Stimulated activated naive CD4-positive, alpha-beta T cell (primary cell): ENCODE results near the gene FGD2.
A peak's percentile ranks its signal among the peaks of the same experiment; 100 is the strongest.
"Not testable (repeated sequence)": the region's sequence is repeated elsewhere in the genome, so short reads cannot be mapped to it uniquely, and the experiment has no call there.

Experiments
- DNase-seq, 6 experiments: peaks; one replicate each; lab custom pipeline; 2025; lab: John Stamatoyannopoulos, UW

FGD2 gene

GRCh38 chr6:37058984-37059343 lies 53.5 kb downstream of the FGD2 start:
- DNase-seq = not testable (repeated sequence)

GRCh38 chr6:37059344-37060194 lies 54.1 kb downstream of the FGD2 start:
- DNase-seq = no peak

GRCh38 chr6:37060195-37060559 lies 54.7 kb downstream of the FGD2 start:
- no peak for DNase-seq

- DNase-seq = no peak
Observed at GRCh38 chr6:37061157-37061804, 55.8 kb downstream of the FGD2 start.

GRCh38 chr6:37062424-37062823 lies 57.0 kb downstream of the FGD2 start:
- no peak for DNase-seq

- no peak for DNase-seq
Observed at GRCh38 chr6:37068356-37069270, 63.2 kb downstream of the FGD2 start.

- no peak for DNase-seq
Observed at GRCh38 chr6:37069639-37070038, 64.2 kb downstream of the FGD2 start.

- peak in 2 of 6 experiments; percentile 4 to 5 for DNase-seq
Observed at GRCh38 chr6:37072526-37072925, 67.1 kb downstream of the FGD2 start.

GRCh38 chr6:37074053-37074827 lies 68.8 kb downstream of the FGD2 start:
- DNase-seq = no peak

- no peak for DNase-seq
Observed at GRCh38 chr6:37077191-37077904, 71.9 kb downstream of the FGD2 start.

GRCh38 chr6:37077905-37078296 lies 72.4 kb downstream of the FGD2 start:
- DNase-seq = no peak
